Loucy (cell line): ENCODE results near the gene ACOT12.

Experiments
- H2AFZ ChIP-seq: fragments of 200-600 bp; sonication (generic); 2 replicates; pipeline ENCODE4 v1.6.0; 2016; ENCODE audit warnings: antibody characterized with exemption, mild to moderate bottlenecking, low read length, moderate library complexity
- H3F3A ChIP-seq: fragments of 200-600 bp; 2 replicates; pipeline ENCODE4 v1.6.0; 2016; ENCODE audit warnings: antibody characterized with exemption, low read depth, mild to moderate bottlenecking
- H3K27me3 ChIP-seq: fragments of 200-600 bp; sonication (generic); 2 replicates; pipeline ENCODE4 v1.6.1; 2014; ENCODE audit warnings: low read length, mild to moderate bottlenecking; ENCODE audit not compliant: insufficient read depth, poor library complexity, severe bottlenecking
- H3K36me3 ChIP-seq: fragments of 200-600 bp; sonication (generic); 2 replicates; pipeline ENCODE4 v1.6.1; 2016; ENCODE audit warnings: low read length; ENCODE audit not compliant: insufficient read depth
- H3K4me1 ChIP-seq: fragments of 200-600 bp; sonication (generic); 2 replicates; pipeline ENCODE4 v1.5.1; 2014; ENCODE audit warnings: low read length, mild to moderate bottlenecking; ENCODE audit not compliant: insufficient read depth, poor library complexity, severe bottlenecking
- H3K4me2 ChIP-seq: fragments of 200-600 bp; sonication (generic); 2 replicates; pipeline ENCODE4 v1.6.0; 2014; ENCODE audit warnings: antibody characterized with exemption, low read length, low read depth, mild to moderate bottlenecking; ENCODE audit not compliant: poor library complexity, severe bottlenecking
- H3K4me3 ChIP-seq: fragments of 200-600 bp; sonication (generic); 2 replicates; pipeline ENCODE4 v1.5.1; 2014; ENCODE audit warnings: low read length, mild to moderate bottlenecking, mixed read lengths; ENCODE audit not compliant: poor library complexity, severe bottlenecking
- H3K79me2 ChIP-seq: fragments of 200-600 bp; sonication (generic); 2 replicates; pipeline ENCODE4 v1.6.1; 2014; ENCODE audit warnings: low read length; ENCODE audit not compliant: insufficient read depth
- H3K9ac ChIP-seq: fragments of 200-600 bp; sonication (generic); 2 replicates; pipeline ENCODE4 v1.6.0; 2014; ENCODE audit warnings: mild to moderate bottlenecking, low read depth, low read length, moderate library complexity; ENCODE audit not compliant: poor library complexity, severe bottlenecking
- H3K9me2 ChIP-seq: fragments of 200-600 bp; sonication (generic); replicated peaks from 2 replicates; pipeline ENCODE4 v1.6.1; 2016; ENCODE audit warnings: low read depth, low read length, mixed read lengths
- H3K9me3 ChIP-seq: fragments of 200-600 bp; sonication (generic); 2 replicates; pipeline ENCODE4 v1.6.1; 2014; ENCODE audit warnings: mild to moderate bottlenecking, antibody characterized with exemption, low read length, low read depth; ENCODE audit not compliant: insufficient read depth
- H4K20me1 ChIP-seq: fragments of 200-600 bp; sonication (generic); 2 replicates; pipeline ENCODE4 v1.6.0; 2014; ENCODE audit warnings: antibody characterized with exemption, low read length, mild to moderate bottlenecking; ENCODE audit not compliant: insufficient read depth, poor library complexity, severe bottlenecking
- EZH2phosphoT487 ChIP-seq: fragments of 200-600 bp; IDR thresholded peaks from 2 replicates; pipeline ENCODE4 v1.6.1; 2018; ENCODE audit warnings: antibody characterized with exemption, mild to moderate bottlenecking, moderate library complexity, borderline replicate concordance
- TF ChIP-seq, protein P1 (sequence below): fragments of 200-600 bp; sonication (generic); conservative IDR thresholded peaks from 2 replicates; pipeline ENCODE4 v1.5.1; 2014; ENCODE audit warnings: mild to moderate bottlenecking, antibody characterized with exemption, low read length

ACOT12 gene

DNA sequence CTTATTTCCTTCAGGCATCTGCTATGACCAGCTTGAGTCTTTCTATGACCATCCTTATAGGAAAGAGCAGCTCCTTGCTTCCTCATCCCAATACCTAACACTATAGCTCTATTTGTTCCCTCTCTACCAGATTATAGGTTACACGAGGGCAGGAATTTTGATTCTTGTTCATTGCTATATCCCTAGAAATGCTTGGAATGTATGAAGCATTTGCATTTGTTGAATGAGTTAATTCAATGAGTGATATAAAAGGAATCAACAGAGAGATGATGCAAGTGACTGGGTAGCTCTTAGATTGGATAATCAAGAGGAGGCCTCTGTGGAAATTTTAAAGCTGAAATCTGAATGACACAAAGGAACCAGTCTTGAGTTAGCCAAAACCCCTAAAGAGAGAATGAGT, 78.6 kb downstream of the ACOT12 start:
- no peaks in the 10 kb centered on the region for H3K27me3 ChIP-seq
- no peak overlapping the region for H3K9ac ChIP-seq
- peaks cover 2% of the 10 kb centered on the region; the same call in 1 of the 2 replicates for H3K36me3 ChIP-seq
- no peak overlapping the region for H3K4me3 ChIP-seq
- H4K20me1 ChIP-seq, result no peaks in the 10 kb centered on the region
- no peaks in the 10 kb centered on the region for H3F3A ChIP-seq
- H2AFZ ChIP-seq, result no peak overlapping the region
- H3K9me2 ChIP-seq, result no peaks in the 10 kb centered on the region
- no peak overlapping the region for H3K4me2 ChIP-seq
- H3K4me1 ChIP-seq, result no peaks in the 10 kb centered on the region
- no peaks in the 10 kb centered on the region for H3K9me3 ChIP-seq
- no peaks in the 10 kb centered on the region for H3K79me2 ChIP-seq
- TF ChIP-seq, protein P1, sequence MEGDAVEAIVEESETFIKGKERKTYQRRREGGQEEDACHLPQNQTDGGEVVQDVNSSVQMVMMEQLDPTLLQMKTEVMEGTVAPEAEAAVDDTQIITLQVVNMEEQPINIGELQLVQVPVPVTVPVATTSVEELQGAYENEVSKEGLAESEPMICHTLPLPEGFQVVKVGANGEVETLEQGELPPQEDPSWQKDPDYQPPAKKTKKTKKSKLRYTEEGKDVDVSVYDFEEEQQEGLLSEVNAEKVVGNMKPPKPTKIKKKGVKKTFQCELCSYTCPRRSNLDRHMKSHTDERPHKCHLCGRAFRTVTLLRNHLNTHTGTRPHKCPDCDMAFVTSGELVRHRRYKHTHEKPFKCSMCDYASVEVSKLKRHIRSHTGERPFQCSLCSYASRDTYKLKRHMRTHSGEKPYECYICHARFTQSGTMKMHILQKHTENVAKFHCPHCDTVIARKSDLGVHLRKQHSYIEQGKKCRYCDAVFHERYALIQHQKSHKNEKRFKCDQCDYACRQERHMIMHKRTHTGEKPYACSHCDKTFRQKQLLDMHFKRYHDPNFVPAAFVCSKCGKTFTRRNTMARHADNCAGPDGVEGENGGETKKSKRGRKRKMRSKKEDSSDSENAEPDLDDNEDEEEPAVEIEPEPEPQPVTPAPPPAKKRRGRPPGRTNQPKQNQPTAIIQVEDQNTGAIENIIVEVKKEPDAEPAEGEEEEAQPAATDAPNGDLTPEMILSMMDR, result no peak
- no peak for TF ChIP-seq EZH2phosphoT487

DNA sequence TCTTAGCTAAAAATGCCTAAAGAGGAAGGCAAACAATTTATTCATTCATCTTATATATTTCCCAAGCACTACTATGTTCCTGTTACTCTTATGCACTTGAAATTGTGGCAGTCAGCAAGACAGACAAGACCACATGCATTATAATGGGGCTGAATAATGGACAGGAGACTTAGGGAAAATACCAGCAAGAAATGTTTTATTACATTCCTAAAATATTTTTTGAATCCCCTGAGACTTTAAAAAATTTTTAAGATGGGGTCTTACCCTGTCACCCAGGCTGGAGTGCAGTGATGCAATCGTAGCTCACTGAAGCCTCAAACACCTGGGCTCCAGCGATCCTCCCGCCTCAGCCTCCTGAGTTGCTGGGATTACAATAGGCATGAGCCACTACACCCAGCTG, 79.4 kb downstream of the ACOT12 start:
- Histone ChIP-seq H3F3A (no peaks in the 10 kb centered on the region), H3K36me3 (peaks cover 2% of the 10 kb centered on the region; the same call in 1 of the 2 replicates), H2AFZ (no peak overlapping the region), H3K4me2 (no peak overlapping the region), H3K4me3 (no peak overlapping the region), H3K79me2 (no peaks in the 10 kb centered on the region), H3K9me3 (no peaks in the 10 kb centered on the region), H3K27me3 (no peaks in the 10 kb centered on the region), H4K20me1 (no peaks in the 10 kb centered on the region), H3K9ac (no peak overlapping the region), H3K4me1 (no peaks in the 10 kb centered on the region), H3K9me2 (no peaks in the 10 kb centered on the region)
- TF ChIP-seq, protein P1, result no peak
- no peak for TF ChIP-seq EZH2phosphoT487

DNA sequence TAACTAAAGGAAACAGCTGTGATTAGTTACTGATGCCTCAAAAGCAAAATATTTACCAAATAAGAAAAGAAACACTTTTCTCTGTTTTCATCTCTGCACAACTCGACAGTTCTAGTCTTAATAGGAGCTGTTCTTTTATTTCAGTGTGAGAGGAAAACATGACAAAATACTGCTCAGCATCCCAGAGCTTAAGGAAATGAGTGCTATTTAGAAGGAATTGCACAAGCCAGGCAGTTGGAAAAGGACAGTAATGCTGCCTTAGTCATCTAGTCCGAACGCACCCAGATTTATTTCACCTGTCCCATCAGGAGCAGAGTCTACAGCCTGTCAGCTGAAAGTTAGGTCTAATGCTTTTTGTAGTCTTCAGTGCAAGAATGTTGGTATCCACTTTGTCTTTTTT, 80.2 kb downstream of the ACOT12 start:
- Histone ChIP-seq H3K27me3 (no peaks in the 10 kb centered on the region), H3K9ac (no peak overlapping the region), H3K79me2 (no peaks in the 10 kb centered on the region), H3K9me2 (no peaks in the 10 kb centered on the region), H3K9me3 (no peaks in the 10 kb centered on the region), H3K4me3 (no peak overlapping the region), H2AFZ (no peak overlapping the region), H3K4me2 (no peak overlapping the region), H3K36me3 (peaks cover 2% of the 10 kb centered on the region; the same call in 1 of the 2 replicates), H3K4me1 (no peaks in the 10 kb centered on the region), H3F3A (no peaks in the 10 kb centered on the region), H4K20me1 (no peaks in the 10 kb centered on the region)
- TF ChIP-seq EZH2phosphoT487, result no peak
- TF ChIP-seq, protein P1, result no peak
